Dedifferentiated amniotic fluid mesenchymal stem cell (primary cell): Measurements from ENCODE around the gene VASH2.
"Not testable (repeated sequence)": the region's sequence is repeated elsewhere in the genome, so short reads cannot be mapped to it uniquely, and the experiment has no call there.

Source experiments
- DNase-seq: peaks from one replicate; pipeline ENCODE4 v3.0.0-alpha.2; 2016; ENCODE audit errors: extremely low spot score

The VASH2 gene

DNA sequence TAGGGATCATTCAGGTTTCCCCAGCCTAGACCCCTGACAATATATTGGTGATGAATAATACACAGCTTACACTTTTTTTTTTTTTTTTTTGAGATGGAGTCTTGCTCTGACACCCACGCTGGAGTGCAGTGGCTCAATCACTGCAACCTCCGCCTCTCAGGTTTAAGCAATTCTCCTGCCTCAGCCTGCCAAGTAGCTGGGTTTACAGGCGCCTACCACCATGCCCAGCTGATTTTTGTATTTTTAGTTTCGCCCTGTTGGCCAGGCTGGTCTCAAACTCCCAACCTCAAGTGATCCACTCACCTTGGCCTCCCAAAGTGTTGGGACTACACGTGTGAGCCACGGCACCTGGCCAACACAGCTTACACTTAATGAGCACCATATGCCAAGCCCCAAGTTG is 7.2 kb downstream of the VASH2 start:
- no peak for DNase-seq

DNA sequence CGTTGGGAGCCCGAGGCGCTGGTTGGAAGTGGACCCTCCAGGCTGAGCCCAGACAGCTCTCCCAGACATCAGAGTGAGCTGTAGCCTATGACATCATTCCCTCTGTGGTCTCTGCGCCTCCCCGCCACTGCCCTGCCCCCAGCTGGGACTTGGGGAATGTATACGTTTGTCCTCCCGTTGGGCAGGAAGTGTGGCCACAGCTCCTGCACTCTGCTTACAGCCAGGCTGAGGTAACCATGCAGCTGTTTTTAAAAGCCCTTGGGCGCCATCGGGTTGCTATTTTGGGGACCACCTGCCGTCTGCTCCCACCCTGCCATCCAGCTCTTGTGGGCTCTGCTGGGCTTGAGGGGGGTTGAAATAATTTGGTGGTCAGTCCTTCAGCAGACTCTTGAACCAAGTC is 7.8 kb downstream of the VASH2 start:
- no peak for DNase-seq

DNA sequence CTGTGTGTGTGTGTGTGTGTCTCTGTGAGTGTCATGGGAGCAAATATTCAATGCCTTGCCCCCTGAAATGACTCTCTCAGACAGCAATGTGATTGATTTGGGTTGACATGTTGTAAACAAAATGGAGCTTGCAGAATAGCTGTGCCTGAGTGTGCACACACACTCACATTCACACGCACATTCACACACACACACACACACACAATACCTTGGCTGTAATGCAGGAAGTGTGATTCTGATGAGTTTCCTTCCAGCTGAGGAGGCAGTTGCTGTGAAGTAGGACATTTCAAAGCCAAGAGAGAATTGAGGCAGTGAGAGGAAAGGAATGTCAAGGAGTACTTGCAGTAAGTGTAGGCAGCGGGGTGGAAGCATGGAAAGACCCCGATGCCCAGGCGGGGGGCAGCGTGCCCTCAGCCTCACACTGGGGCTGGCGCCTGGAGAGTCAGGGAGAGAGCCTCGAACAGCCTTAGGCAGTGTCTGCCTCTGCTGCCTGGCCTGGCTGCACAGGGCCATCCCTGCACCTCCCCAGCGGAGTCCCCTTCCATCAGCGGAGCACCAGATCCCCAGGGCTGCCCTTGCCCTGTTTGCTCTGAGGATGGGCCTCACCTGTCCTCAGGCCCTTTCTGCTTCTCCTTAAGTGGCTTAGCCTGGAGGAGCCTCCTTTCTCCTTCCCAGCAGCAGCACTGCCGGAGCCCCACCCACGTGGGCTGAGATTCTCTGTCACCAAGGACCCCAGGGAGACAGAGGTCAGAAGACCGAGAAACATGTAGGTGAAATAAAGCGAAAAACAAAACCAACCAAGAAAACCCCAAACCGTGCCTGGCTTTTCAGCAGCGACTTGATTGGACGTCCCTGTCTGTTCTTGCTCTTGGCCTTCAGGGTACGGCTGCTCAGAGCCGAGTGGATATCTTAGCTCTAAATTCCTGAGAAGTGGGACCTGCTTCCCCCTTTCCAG is 9.2 kb downstream of the VASH2 start:
- DNase-seq: no peak

DNA sequence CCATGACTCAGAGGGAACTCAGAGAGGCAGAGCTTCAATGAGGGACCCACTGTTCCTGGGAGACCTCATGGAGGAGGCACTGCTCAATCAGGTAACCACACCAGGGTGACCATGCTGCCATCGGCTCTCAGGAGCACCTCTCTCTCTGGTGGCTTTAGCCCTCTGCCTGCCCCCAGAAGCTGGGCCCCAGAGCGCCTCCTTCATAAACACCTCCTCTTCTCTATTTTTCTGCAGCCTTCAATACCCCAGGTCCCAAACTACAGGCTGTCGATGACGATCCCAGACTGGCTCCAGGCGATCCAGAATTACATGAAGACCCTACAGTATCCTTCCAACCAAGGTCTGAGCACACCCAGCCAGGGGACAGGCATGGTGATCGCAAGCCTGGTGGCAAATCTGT is 10.6 kb downstream of the VASH2 start:
- no peak for DNase-seq

DNA sequence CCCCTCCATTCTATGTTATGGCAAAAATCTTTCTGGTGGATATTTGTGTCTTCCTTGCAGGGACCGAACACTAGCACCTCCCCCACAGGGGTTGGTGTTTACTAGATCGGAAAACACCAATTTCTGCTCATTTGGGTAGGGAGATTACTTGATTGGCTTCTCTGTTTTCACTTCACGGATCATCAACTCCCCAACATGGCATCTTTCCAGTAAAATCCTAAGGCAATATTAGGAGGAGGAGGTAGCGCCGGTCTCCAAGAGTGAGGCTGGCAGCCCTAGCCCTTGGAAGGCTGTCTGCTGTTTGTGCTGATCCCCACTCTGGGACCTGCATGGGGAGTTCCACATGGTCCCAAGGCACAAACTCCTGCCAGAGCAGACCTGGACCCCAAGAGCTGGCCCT is 12.2 kb downstream of the VASH2 start:
- DNase-seq: no peak

DNA sequence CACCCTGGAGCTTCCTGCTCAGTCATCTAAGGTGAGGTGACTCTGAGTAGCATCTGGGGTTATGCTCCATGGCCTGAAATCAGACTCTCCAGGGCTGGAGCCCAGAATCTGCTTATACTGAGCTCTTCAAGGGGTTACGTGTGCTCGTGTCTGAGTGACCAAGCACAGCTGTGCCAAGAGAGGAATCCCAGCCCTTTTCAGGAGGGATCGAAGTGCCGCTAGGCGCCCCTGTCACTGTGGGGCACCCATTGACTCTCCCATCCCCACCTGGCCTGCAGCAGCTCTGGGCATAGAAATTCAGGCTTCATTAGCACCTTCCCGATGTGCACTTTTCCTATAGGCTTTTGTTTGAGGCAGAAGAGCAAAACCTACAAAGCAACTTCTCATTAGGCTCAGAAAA is 13.8 kb downstream of the VASH2 start:
- DNase-seq: no peak

DNA sequence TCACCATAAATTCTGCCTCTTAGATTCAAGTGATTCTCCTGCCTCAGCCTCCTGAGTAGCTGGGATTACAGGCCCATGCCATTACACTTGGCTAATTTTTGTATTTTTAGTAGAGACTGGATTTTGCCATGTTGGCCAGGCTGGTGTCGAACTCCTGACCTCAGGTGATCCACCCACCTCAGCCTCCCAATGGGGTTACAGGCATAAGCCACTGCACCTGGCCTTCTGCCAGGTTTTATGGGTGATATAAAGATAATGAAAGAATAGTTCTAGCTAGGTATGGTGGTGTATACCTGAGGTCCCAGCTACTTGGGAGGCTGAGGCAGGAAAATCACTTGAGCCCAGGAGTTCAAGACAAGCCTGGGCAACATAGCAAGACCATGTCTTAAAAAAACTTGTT is 14.7 kb downstream of the VASH2 start:
- DNase-seq: not testable (repeated sequence)

DNA sequence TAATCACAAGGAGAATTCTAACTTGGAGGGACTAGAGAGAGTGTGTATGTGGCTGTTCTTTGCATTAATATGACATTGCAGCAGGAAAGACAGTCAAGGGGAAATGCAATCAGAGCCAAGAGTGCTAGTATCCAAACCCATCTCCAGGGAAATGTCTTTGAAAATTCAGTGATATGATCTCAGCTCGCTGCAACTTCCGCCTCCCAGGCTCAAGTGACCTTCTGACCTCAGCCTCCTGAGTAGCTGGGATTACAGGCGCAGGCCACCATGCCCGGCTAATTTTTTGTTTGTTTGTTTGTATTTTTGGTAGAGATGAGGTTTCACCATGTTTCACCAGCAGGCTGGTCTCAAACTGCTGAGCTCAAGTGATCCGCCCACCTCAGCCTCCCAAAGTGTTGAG is 16.3 kb downstream of the VASH2 start:
- DNase-seq: no peak

DNA sequence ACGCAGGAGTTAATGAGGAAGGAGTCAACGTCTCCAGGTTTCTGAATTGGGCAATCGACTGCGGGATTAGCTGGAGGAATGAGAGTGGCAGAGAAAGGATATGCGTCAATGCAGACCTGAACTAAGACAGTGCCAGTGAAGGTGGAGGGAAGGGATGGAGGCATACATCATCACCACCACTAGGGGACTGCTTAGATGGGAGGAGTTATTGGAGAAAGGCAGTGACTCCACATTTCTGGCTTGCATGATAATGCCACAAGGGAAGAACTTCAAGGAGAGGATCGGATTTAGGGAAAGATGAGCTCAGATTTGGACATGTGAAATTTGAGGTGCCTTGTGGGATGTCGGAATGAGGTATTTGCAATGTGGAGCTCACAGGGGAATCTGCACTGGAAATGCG is 17.5 kb downstream of the VASH2 start:
- DNase-seq: peak; percentile 44

DNA sequence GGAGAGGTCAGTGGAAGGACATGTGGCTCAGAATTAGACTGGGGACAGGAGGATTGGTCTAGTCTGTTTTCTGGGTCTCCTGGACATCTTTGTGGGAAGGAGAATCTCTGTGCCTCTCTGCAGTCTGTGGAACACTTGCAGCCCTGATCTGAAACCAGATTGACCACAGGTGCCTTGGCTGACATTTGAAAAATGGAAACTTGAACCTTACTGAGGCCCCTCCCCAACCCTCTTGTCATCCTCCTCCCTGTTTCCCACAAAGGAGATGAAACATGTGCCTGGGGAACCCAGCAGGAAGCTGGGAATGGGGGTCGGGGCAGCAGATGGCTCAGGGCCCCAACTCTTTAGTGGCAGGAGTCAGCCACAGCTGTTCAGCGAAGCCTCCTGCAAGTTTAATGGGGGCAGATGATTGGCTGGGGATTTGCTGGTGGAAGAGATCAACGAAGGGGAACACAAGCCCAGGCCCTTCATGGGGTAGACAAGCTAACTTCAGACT is 18.1 kb downstream of the VASH2 start:
- no peak for DNase-seq

DNA sequence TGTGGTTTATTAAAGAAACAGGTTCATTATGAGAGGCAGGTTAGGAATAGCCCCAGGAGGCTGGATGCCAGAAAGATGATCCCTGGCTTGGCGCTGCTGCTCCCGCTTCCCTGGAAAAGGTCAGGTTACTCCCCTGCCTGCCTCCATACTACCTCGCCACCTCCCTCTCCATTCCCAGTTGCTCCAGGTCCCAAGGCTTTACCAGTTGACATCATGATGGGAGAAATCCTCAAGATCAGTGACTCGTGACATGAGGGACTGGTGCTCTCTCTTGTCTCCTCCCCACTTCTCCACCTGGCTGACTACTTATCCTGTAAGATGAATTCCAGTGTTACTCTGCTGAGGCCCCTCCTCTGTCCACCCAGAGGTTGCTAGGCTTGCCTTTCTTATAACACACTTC is 19.7 kb downstream of the VASH2 start:
- DNase-seq: no peak

DNA sequence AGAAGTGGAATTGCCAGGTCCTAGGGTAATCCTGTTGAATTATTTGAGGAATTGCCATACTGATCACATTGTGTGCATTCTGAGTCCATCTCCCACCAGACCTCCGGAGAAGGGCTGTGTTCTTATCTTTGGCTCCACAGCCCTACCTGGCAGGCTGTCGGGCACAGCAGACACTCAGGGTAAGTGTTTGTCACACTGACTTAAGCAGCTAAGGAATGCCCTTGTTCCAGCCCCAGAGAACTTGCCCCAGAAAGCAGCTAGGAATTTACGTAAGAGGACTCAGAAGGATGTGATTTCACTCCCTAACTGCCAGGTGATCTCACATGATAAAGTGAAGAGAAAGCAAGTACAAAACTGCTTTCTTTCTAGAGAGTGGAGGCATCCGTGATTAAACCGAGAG is 21.0 kb downstream of the VASH2 start:
- DNase-seq: no peak

DNA sequence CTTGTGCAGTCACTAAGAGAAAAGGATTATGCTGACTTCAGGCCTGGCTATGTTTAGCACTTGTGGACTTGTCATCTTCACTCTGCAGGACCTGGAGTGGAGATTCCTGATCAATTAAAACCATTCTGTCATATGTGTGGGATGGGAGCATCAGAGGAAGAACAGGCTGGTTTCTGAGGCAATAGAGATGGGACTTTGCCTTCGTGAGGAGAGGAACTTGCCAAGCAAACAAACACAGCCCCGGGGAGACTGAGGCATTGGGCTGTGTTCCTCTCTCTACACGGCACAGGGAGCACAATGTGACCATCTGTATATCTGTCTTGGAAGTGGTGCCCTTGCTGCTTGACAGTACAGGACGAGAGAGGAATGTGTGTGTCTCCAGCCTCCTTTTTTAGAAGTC is 23.1 kb downstream of the VASH2 start:
- no peak for DNase-seq

DNA sequence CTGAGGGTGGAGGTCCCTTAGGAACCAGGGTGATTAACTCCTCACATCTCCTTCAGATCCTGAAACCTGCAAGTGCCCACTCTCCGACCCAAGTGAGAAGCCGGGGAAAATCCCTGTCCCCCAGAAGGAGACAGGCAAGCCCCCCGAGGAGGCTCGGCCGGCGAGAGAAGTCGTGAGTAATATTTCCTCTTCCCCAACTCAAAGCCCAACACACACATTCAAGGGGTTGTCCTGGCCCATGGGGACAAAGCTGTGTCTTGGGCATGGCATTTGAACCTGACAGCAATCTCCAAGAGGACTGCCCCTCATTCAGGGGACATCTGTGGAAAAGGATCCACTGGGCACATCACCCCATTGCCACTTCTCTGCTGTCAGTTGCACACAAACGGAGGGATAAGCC is 23.6 kb downstream of the VASH2 start:
- DNase-seq: no peak

DNA sequence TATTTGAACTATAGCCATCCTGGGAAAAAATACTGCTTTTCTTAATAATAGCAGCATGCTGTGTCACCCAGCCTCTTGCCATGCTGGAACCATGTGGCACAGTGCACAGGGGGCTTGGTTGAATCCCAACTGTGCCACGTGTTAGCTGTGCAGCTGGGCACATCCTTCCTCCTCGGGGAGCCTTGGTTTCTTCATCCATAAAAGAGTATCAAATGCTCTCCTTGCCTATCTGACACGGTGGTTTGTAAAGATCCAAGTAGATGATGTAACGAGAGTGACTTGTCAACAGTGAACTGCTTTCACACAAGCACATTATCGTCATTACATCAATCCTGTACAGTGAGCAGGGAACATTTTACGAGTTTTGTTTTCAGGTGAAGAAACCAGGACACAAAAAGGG is 24.4 kb downstream of the VASH2 start:
- no peak for DNase-seq

DNA sequence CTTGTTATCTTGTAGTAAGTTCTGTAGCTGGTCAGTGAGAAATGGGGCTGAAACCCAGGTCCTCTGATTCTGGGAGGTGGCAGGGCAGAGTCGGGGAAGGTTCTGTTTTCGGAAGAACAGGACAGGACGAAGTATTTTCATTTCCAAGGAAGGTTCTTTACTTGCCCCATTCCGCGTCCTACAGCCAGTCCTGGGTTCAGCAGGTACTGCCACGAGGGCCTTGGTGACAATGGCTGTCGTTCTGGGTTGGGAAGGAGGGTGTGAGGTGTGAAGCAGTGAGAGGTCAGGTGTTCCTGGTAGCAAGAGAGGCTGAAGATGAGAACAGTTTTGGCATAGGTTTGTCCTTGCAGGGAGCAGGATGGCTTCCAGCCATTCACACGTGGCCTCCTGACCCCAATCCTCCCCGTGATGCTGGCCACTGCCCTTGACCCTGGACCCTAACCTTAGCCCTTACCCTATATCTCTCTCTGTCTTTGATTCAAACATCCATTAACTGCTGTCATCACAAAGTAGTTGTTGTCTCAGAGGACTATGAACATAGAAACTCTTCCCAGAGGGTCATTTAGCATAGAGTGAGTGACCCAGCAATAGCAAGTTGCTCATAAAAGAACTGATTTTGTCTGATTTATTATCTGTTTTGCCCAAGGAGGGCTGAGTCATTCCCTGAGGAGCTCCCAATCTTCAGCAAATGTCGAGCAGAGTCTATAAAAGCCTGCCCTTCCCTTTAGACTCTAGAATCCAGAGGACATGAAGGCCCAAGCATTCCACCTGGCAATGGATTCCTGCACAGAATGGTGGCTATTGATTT is 25.0 kb downstream of the VASH2 start:
- DNase-seq: no peak

DNA sequence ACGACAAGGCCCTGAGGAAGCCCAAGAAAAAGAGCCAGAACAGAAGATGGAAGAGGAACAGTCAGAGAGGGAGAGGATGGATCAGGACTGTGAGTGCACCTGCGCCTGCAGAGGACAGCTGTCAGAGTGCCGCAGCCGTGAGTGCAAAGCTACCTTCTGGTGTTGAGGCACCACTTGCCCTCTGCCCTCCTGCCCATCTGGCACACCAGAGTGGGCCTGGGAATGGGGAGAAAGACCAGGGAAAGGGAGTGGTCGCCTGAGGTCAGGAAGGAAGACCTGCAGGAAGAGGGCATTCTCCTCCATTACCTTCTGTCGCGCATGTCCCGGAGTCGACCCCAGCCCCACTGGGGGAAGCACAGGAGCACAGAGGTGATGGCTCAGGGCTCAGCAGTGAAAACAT is 26.2 kb downstream of the VASH2 start:
- DNase-seq: no peak

DNA sequence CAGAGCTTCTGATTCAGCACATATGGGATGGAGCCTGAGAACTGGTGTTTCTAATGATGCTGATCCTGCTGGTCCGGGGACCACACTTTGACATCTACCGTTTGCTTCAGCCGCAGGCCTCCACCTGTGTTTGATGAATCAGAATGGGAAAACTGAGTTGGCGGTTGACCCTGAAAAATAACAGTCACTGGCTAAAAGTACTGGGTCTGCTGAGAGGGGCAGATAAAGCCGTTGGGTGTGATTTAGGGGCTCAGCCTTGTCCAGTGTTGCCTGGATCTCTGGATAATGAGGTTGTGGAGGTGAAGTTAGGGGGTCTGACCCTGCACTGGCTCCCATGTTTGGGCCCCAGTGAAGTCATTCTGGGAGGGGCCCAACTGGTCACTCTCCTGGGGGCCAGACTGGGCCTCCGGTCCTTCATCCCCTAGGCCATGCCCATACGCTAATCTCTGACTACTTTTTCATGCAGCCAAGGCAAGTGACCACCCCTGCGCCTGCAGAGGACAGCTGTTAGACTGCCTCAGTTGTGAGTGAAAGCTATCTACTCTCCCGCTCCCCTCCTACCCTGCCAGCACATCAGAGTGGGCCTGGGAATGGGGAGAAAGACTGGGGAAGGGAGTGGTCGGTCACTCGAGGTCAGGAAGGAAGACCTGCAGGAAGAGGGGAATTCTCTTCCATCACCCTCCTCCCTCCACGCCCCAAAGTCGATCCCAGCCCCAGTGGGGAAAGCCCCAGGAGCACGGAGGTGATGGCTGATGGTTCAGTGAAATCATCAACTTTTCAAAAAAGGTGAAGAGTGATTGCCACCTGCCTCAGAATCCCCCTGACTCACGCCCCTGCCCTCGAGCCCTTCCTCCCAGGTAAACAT is 27.7 kb downstream of the VASH2 start:
- DNase-seq: no peak

DNA sequence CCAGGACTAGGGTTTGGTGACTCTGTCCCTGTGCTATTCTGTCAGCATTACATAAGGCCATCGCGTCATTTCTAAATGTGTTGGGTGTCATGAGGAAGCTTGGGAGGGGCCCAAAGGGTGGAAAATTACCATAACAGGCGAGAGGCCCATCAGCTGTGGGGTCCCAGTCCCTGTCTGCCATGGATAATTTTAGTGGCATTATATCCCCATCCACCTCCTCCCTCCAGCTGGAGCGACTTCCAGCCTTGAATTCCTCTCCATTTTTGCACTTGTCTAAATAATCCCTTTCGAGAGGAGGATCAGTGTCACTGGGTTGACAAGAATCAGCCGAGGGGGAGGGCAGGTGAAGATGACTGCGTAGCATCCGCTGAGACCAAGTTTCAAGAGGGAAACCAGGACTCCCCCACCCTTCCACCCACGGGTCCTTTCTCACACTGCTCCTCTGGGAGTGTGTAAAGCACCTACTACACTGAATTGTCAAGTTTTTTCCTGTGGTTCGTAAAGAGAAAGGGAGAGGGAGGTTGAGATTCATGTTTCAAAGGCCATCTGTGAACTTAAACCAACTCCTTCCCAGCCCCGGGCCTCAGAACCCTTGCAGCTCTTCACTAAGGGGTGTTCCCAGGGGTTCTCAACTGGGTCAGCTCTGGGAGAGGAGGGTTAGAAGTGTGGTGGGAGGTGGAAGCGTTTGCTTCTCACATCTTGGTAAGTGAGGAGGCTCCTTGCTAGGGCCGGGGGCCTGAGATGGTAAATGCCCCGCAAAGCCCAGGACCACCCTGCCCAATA is 29.2 kb downstream of the VASH2 start:
- no peak for DNase-seq

DNA sequence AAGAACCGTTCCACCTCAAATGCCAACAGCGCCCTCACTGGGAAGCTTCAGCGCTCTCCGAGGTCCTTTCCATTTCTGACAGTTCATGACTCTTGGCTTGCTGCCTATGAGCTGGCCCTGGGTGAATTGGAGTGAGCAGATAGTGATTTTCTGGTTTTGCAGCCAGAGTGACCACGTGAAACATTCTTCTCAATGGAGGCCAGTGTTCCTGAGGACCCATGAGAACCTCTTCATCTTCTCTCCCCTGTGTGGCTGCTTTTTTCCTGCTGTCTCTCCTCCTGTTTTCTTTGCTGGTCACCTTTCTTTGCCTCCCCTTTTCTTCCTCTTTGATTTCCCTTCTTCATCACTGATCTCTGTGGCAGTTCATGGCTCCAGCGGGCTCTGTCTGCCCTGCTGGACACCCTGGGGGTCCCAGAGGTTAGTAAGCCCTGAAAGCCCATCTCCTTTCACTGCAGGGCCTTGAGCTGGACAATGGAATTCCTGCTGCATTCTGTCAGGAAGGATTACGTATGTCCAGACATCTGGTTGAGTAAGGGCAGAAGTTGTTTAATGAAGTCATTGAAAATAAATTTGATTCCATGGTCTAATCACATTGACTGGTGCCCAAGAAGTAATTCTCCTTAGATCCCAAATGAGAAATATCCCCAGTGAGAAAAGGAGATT is 29.9 kb downstream of the VASH2 start:
- no peak for DNase-seq
